Measurements from ENCODE around the gene PDE3A.

Gene PDE3A

DNA sequence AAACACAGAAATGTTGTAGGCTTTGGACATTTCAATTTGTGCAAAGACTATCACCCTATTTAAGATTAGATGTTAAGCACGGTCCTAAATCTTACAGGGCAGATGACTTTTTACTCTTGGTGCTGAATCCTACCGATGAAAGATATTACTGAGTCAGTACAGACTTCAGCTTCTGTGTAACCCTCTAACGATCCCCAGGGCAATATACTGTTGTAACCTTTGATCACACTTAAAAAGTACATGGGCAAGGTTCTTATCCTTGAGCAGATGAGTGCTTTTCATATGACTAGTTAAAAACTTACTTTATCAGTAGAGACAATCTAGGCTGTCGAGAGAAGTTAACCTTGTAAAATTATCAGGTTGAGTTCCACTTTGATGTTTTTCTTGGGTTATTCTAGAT is 22.5 kb downstream of the PDE3A start:
- no peaks in the 10 kb centered on the region for H3K27me3 ChIP-seq (ENCODE audit: control insufficient read depth in 3 of 3, insufficient read depth in 3 of 3, low read depth in 1 of 3, low read length in 3 of 3)

DNA sequence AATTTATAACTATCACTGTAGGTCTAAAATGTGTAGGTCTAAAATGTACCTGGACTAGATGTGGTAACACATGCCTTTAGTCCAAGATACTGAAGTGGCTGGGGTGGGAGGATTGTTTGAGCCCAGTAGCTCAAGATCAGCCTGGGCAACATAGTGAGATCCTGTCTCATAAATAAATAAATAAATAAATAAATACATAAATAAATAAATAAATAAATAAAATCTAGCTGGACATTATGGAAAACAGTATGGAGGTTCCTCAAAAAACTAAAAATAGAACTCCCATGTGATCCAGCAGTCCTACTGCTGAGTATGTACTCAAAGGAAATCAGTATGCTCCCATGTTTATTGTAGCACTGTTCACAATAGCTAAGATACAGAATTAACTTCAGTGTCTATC is 24.0 kb downstream of the PDE3A start:
- Histone ChIP-seq H3K9ac (ENCODE audit: low read depth, low read length, poor library complexity) (no peak overlapping the region), H3K27ac (replicated peaks; ENCODE audit: low read length) (no peak overlapping the region), H3K79me1 (ENCODE audit: low read depth, low read length) (no peaks in the 10 kb centered on the region), H3K4me3 (ENCODE audit: low read length in 2 of 2) (no peak overlapping the region), H3K36me3 (replicated peaks in 1 of 2; ENCODE audit: control insufficient read depth in 2 of 2, insufficient read depth in 2 of 2, low read length in 2 of 2) (no peaks in the 10 kb centered on the region), H3K4ac (ENCODE audit: low read length) (no peak overlapping the region), H3K23ac (ENCODE audit: low read depth, low read length, poor library complexity) (no peak overlapping the region), H2AK5ac (ENCODE audit: low read depth, low read length) (no peak overlapping the region), H3K9me3 (replicated peaks in 1 of 2; ENCODE audit: control insufficient read depth in 2 of 2, insufficient read depth in 1 of 2, low read depth in 1 of 2, low read length in 2 of 2) (no peaks in the 10 kb centered on the region), H2BK15ac (ENCODE audit: low read length) (no peak overlapping the region), H4K91ac (ENCODE audit: low read depth, low read length, poor library complexity) (no peak overlapping the region), H3K27me3 (ENCODE audit: control insufficient read depth in 3 of 3, insufficient read depth in 3 of 3, low read depth in 1 of 3, low read length in 3 of 3) (no peaks in the 10 kb centered on the region), H2BK12ac (ENCODE audit: low read length) (no peak overlapping the region), H3K4me1 (ENCODE audit: control insufficient read depth in 2 of 2, insufficient read depth in 1 of 2, low read depth in 1 of 2, low read length in 2 of 2) (no peaks in the 10 kb centered on the region), H2AFZ (ENCODE audit: low read length) (no peak overlapping the region), H2BK120ac (ENCODE audit: low read depth, low read length) (no peak overlapping the region), H4K8ac (ENCODE audit: low read depth, low read length) (no peak overlapping the region), H2BK5ac (ENCODE audit: low read length) (no peak overlapping the region), H3K18ac (ENCODE audit: low read length) (no peak overlapping the region), H3K4me2 (ENCODE audit: insufficient read depth, low read length, poor library complexity, severe bottlenecking) (no peak overlapping the region), H3K14ac (ENCODE audit: low read length) (no peak overlapping the region)
- DNase-seq (ENCODE audit: low spot score) = no peak

More for the DNA sequence above, 22.5 kb downstream of the PDE3A start:
- Histone ChIP-seq H3K36me3 (replicated peaks in 1 of 2; ENCODE audit: control insufficient read depth in 2 of 2, insufficient read depth in 2 of 2, low read length in 2 of 2) (no peaks in the 10 kb centered on the region), H4K91ac (ENCODE audit: low read depth, low read length, poor library complexity) (no peak overlapping the region), H2BK12ac (ENCODE audit: low read length) (no peak overlapping the region), H3K79me1 (ENCODE audit: low read depth, low read length) (no peaks in the 10 kb centered on the region), H3K9me3 (replicated peaks in 1 of 2; ENCODE audit: control insufficient read depth in 2 of 2, insufficient read depth in 1 of 2, low read depth in 1 of 2, low read length in 2 of 2) (no peaks in the 10 kb centered on the region), H3K4me2 (ENCODE audit: insufficient read depth, low read length, poor library complexity, severe bottlenecking) (no peak overlapping the region), H3K14ac (ENCODE audit: low read length) (no peak overlapping the region), H3K4me1 (ENCODE audit: control insufficient read depth in 2 of 2, insufficient read depth in 1 of 2, low read depth in 1 of 2, low read length in 2 of 2) (no peaks in the 10 kb centered on the region), H3K9ac (ENCODE audit: low read depth, low read length, poor library complexity) (no peak overlapping the region), H2BK15ac (ENCODE audit: low read length) (no peak overlapping the region), H2BK5ac (ENCODE audit: low read length) (no peak overlapping the region), H2BK120ac (ENCODE audit: low read depth, low read length) (no peak overlapping the region), H3K4ac (ENCODE audit: low read length) (no peak overlapping the region), H2AK5ac (ENCODE audit: low read depth, low read length) (no peak overlapping the region), H3K23ac (ENCODE audit: low read depth, low read length, poor library complexity) (no peak overlapping the region), H3K27ac (replicated peaks; ENCODE audit: low read length) (no peak overlapping the region), H3K4me3 (ENCODE audit: low read length in 2 of 2) (no peak overlapping the region), H2AFZ (ENCODE audit: low read length) (no peak overlapping the region), H4K8ac (ENCODE audit: low read depth, low read length) (no peak overlapping the region), H3K18ac (ENCODE audit: low read length) (no peak overlapping the region)
- no peak for DNase-seq (ENCODE audit: low spot score)
- WGBS, 2 donors (ENCODE audit: extremely low coverage in 2 of 2, insufficient read length in 2 of 2, insufficient replicate concordance in 1 of 2) = no CpG with 5 or more reads among the region's 4 CpGs

DNA sequence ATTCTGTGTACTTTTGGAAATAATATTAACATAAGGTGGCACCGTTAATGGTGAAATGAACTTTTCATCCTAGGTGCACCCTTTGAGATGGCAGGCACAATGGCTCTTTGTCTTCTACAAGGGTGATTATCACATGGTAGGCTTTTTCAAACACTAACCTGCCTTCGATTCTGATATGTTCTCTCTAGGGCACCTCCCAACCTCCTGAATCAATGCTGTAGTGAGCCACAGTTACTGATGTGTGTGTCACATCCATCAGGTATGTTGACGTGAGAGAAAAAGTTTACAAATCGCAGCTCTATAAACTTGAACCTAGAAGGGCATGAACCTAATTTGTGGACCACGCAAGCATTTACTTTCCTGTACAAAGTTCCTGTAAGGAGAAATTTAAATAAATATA is 25.4 kb downstream of the PDE3A start:
- no peak overlapping the region for H2AFZ ChIP-seq (ENCODE audit: low read length)
- no peak overlapping the region for H2BK12ac ChIP-seq (ENCODE audit: low read length)
- no peak overlapping the region for H3K23ac ChIP-seq (ENCODE audit: low read depth, low read length, poor library complexity)
- H3K4me2 ChIP-seq (ENCODE audit: insufficient read depth, low read length, poor library complexity, severe bottlenecking) = no peak overlapping the region
- H3K4me1 ChIP-seq (ENCODE audit: control insufficient read depth in 2 of 2, insufficient read depth in 1 of 2, low read depth in 1 of 2, low read length in 2 of 2) = no peaks in the 10 kb centered on the region
- H3K27me3 ChIP-seq (ENCODE audit: control insufficient read depth in 3 of 3, insufficient read depth in 3 of 3, low read depth in 1 of 3, low read length in 3 of 3) = no peaks in the 10 kb centered on the region
- no peak overlapping the region for H3K14ac ChIP-seq (ENCODE audit: low read length)
- H2BK5ac ChIP-seq (ENCODE audit: low read length) = no peak overlapping the region
- H4K8ac ChIP-seq (ENCODE audit: low read depth, low read length) = no peak overlapping the region
- H2BK120ac ChIP-seq (ENCODE audit: low read depth, low read length) = no peak overlapping the region
- H3K4me3 ChIP-seq (ENCODE audit: low read length in 2 of 2) = no peak overlapping the region
- no peak for DNase-seq (ENCODE audit: low spot score)
- H2BK15ac ChIP-seq (ENCODE audit: low read length) = no peak overlapping the region
- H3K4ac ChIP-seq (ENCODE audit: low read length) = no peak overlapping the region
- H3K9ac ChIP-seq (ENCODE audit: low read depth, low read length, poor library complexity) = no peak overlapping the region
- WGBS, 2 donors (ENCODE audit: extremely low coverage in 2 of 2, insufficient read length in 2 of 2, insufficient replicate concordance in 1 of 2) = no CpG with 5 or more reads among the region's 5 CpGs
- no peaks in the 10 kb centered on the region for H3K79me1 ChIP-seq (ENCODE audit: low read depth, low read length)
- no peak overlapping the region for H3K18ac ChIP-seq (ENCODE audit: low read length)
- no peaks in the 10 kb centered on the region for H3K9me3 ChIP-seq (replicated peaks in 1 of 2; ENCODE audit: control insufficient read depth in 2 of 2, insufficient read depth in 1 of 2, low read depth in 1 of 2, low read length in 2 of 2)
- H2AK5ac ChIP-seq (ENCODE audit: low read depth, low read length) = no peak overlapping the region
- no peak overlapping the region for H3K27ac ChIP-seq (replicated peaks; ENCODE audit: low read length)
- H3K36me3 ChIP-seq (replicated peaks in 1 of 2; ENCODE audit: control insufficient read depth in 2 of 2, insufficient read depth in 2 of 2, low read length in 2 of 2) = no peaks in the 10 kb centered on the region
- no peak overlapping the region for H4K91ac ChIP-seq (ENCODE audit: low read depth, low read length, poor library complexity)

DNA sequence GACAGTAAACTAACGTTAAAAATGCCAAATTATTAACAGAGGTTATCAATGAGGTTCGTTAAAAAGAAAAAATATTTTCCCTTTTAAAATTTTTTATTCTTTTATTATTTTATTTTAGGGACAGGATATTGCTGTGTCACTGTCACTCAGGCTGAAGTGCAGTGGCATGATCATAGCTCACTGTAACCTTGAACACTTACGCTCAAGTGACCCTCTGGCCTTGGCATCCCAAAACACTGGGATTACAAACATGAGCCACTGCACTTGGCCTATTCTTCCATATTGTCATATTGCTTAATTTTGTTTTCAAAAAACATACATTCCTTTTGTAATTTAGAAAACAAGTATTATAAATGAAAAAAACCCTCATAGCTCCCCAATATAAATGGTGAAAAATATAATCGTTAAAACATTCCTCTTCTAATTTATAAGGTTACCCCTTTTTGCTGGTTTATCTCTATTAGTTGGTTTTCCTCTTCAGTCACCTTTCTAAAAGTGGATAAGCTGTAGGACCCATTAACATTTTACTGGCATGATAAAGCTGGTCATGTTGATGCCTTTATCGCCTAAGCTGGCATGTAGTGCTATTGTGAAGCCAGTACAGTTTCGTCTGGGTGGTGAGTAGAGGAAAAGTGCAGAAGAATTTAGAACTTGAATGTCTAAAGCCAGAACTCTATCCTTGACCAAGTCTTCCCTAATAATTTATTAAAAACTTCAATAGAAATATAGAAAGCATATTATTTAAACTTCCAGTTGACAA is 27.6 kb downstream of the PDE3A start:
- no peaks in the 10 kb centered on the region for H3K27me3 ChIP-seq (ENCODE audit: control insufficient read depth in 3 of 3, insufficient read depth in 3 of 3, low read depth in 1 of 3, low read length in 3 of 3)
- no peaks in the 10 kb centered on the region for H3K79me1 ChIP-seq (ENCODE audit: low read depth, low read length)
- H3K14ac ChIP-seq (ENCODE audit: low read length) = no peak overlapping the region
- H2AK5ac ChIP-seq (ENCODE audit: low read depth, low read length) = no peak overlapping the region
- H3K27ac ChIP-seq (replicated peaks; ENCODE audit: low read length) = no peak overlapping the region
- H3K18ac ChIP-seq (ENCODE audit: low read length) = no peak overlapping the region
- H3K4me3 ChIP-seq (ENCODE audit: low read length in 2 of 2) = no peak overlapping the region
- H2AFZ ChIP-seq (ENCODE audit: low read length) = no peak overlapping the region
- H2BK15ac ChIP-seq (ENCODE audit: low read length) = no peak overlapping the region
- DNase-seq (ENCODE audit: low spot score) = no peak
- no peak overlapping the region for H4K91ac ChIP-seq (ENCODE audit: low read depth, low read length, poor library complexity)
- no peaks in the 10 kb centered on the region for H3K9me3 ChIP-seq (replicated peaks in 1 of 2; ENCODE audit: control insufficient read depth in 2 of 2, insufficient read depth in 1 of 2, low read depth in 1 of 2, low read length in 2 of 2)
- H3K4me1 ChIP-seq (ENCODE audit: control insufficient read depth in 2 of 2, insufficient read depth in 1 of 2, low read depth in 1 of 2, low read length in 2 of 2) = no peaks in the 10 kb centered on the region
- H2BK5ac ChIP-seq (ENCODE audit: low read length) = no peak overlapping the region
- H3K36me3 ChIP-seq (replicated peaks in 1 of 2; ENCODE audit: control insufficient read depth in 2 of 2, insufficient read depth in 2 of 2, low read length in 2 of 2) = no peaks in the 10 kb centered on the region
- H3K9ac ChIP-seq (ENCODE audit: low read depth, low read length, poor library complexity) = no peak overlapping the region
- no peak overlapping the region for H4K8ac ChIP-seq (ENCODE audit: low read depth, low read length)
- no peak overlapping the region for H3K4ac ChIP-seq (ENCODE audit: low read length)
- no peak overlapping the region for H3K23ac ChIP-seq (ENCODE audit: low read depth, low read length, poor library complexity)
- no peak overlapping the region for H2BK12ac ChIP-seq (ENCODE audit: low read length)
- no peak overlapping the region for H2BK120ac ChIP-seq (ENCODE audit: low read depth, low read length)
- H3K4me2 ChIP-seq (ENCODE audit: insufficient read depth, low read length, poor library complexity, severe bottlenecking) = no peak overlapping the region
- WGBS, 2 donors (ENCODE audit: extremely low coverage in 2 of 2, insufficient read length in 2 of 2, insufficient replicate concordance in 1 of 2) = no CpG with 5 or more reads among the region's 6 CpGs

Data from neuronal stem cell (in vitro differentiated cells).